Peyer's patch (tissue), 4 donors: Measurements from ENCODE around the gene C16orf89. TPM values are rescaled to one million over a fixed set of nuclear protein-coding genes. Genes with fewer than 3 reads are reported as not detected.
"Not testable (repeated sequence)": the region's sequence is repeated elsewhere in the genome, so short reads cannot be mapped to it uniquely, and the experiment has no call there.

Source experiments
- DNase-seq, 3 donors: peaks; one replicate each; pipeline ENCODE4 v3.0.0-alpha.2; 2017 to 2019
- H3K27ac ChIP-seq, 4 donors: fragments of 200-600 bp; sonication (generic); one replicate each; pipeline ENCODE4 v1.5.1; 2016 to 2019
- H3K27me3 ChIP-seq, 2 donors: fragments of 200-600 bp; sonication (generic); one replicate each; pipeline ENCODE4 v1.5.1; 2019
- H3K36me3 ChIP-seq, 3 donors: fragments of 200-600 bp; sonication (generic); one replicate each; pipeline ENCODE4 v1.5.1; 2016 to 2019
- H3K4me1 ChIP-seq, 4 donors: fragments of 200-600 bp; sonication (generic); one replicate each; pipeline ENCODE4 v1.5.1; 2016 to 2019
- H3K4me3 ChIP-seq, 4 donors: fragments of 200-600 bp; sonication (generic); 1 replicate in 3 of 4; 2 replicates in 1 of 4; pipeline ENCODE4 v1.5.1; 2016 to 2019; ENCODE audit warnings: mild to moderate bottlenecking in 1 of 4
- H3K9me3 ChIP-seq, 4 donors: fragments of 200-600 bp; sonication (generic); one replicate each; pipeline ENCODE4 v1.5.1; 2016 to 2019; ENCODE audit warnings: mild to moderate bottlenecking in 1 of 4
- CTCF ChIP-seq, 6 experiments: fragments of 450-650 bp in 4 of 6; fragments of 200-600 bp in 2 of 6; sonication (generic) in 1 of 6; IDR thresholded peaks; one replicate each; pipeline ENCODE4 v1.5.1; 2017 to 2019; ENCODE audit warnings: antibody characterized with exemption in 6 of 6, mild to moderate bottlenecking in 3 of 6, moderate library complexity in 1 of 6
- POLR2A ChIP-seq, 2 donors: fragments of 450-650 bp; IDR thresholded peaks; one replicate each; pipeline ENCODE4 v1.5.1; 2017; ENCODE audit warnings: antibody characterized with exemption in 2 of 2, mild to moderate bottlenecking in 2 of 2, moderate library complexity in 2 of 2
- total RNA-seq, 4 donors: library from RNA; depleted of rRNA; stranded (reverse); fragments of >200 nt; gene quantifications; one replicate each; pipeline ENCODE4 v1.1.0, GENCODE V29; 2016

The C16orf89 gene
- total RNA-seq, 4 donors from 2014 or later: 0.80 to 1.4 TPM; not detected in 2

- no peak overlapping the region for H3K27ac ChIP-seq
- no peaks in the 10 kb centered on the region for H3K27me3 ChIP-seq
- no peak for DNase-seq
- no peak overlapping the region for H3K4me3 ChIP-seq
- no peaks in the 10 kb centered on the region for H3K9me3 ChIP-seq
- TF ChIP-seq CTCF (IDR thresholded peaks at IDR 0.05): no peak
- TF ChIP-seq POLR2A (IDR thresholded peaks at IDR 0.05): no peak
- peaks cover 3 to 7% (median 6%) of the 10 kb centered on the region in 4 donors for H3K4me1 ChIP-seq
- peaks cover 0 to 49% (median 0%) of the 10 kb centered on the region in 3 donors for H3K36me3 ChIP-seq
These were observed 9.9 kb upstream of the C16orf89 start for GRCh38 chr16:5075637-5076036.

- not testable (repeated sequence) for H3K4me1 ChIP-seq
These were observed 8.0 kb upstream of the C16orf89 start for GRCh38 chr16:5073771-5074170.

GRCh38 chr16:5073279-5073629 lies 7.5 kb upstream of the C16orf89 start:
- TF ChIP-seq POLR2A (IDR thresholded peaks at IDR 0.05) (no peak), CTCF (IDR thresholded peaks at IDR 0.05) (no peak)
- Histone ChIP-seq H3K9me3 (no peaks in the 10 kb centered on the region), H3K4me1 (peaks cover 3 to 7% (median 6%) of the 10 kb centered on the region in 4 donors), H3K27me3 (no peaks in the 10 kb centered on the region), H3K27ac (no peak overlapping the region), H3K4me3 (no peak overlapping the region), H3K36me3 (peaks cover 0 to 31% (median 0%) of the 10 kb centered on the region in 3 donors)
- no peak for DNase-seq

More at GRCh38 chr16:5073771-5074170, 8.0 kb upstream of the C16orf89 start:
- H3K27ac ChIP-seq, H3K27me3 ChIP-seq, H3K4me3 ChIP-seq, DNase-seq, H3K9me3 ChIP-seq: not testable (repeated sequence)
- peaks cover 0 to 36% (median 0%) of the 10 kb centered on the region in 3 donors for H3K36me3 ChIP-seq

GRCh38 chr16:5072334-5073278 lies 6.8 kb upstream of the C16orf89 start:
- Histone ChIP-seq H3K9me3 (no peaks in the 10 kb centered on the region), H3K4me1 (peaks cover 3 to 7% (median 6%) of the 10 kb centered on the region in 4 donors), H3K36me3 (peaks cover 0 to 26% (median 0%) of the 10 kb centered on the region in 3 donors), H3K4me3 (peak overlapping the region; percentile 64 to 94 (median 78)), H3K27me3 (no peaks in the 10 kb centered on the region), H3K27ac (peak overlapping the region; percentile 64 to 87 (median 86))
- no peak for TF ChIP-seq POLR2A (IDR thresholded peaks at IDR 0.05)
- DNase-seq: no peak

- Histone ChIP-seq H3K36me3 (peaks cover 0 to 21% (median 0%) of the 10 kb centered on the region in 3 donors), H3K27ac (peak within 1 kb of the TSS; percentile 64 to 87 (median 86)), H3K9me3 (no peaks in the 10 kb centered on the region), H3K27me3 (no peaks in the 10 kb centered on the region), H3K4me1 (peaks cover 3 to 7% (median 6%) of the 10 kb centered on the region in 4 donors), H3K4me3 (peak within 1 kb of the TSS; percentile 64 to 94 (median 78))
- DNase-seq: peak; percentile 89 to 95 (median 92)
- TF ChIP-seq POLR2A (IDR thresholded peaks at IDR 0.05) (peak; percentile 68 to 77), CTCF (IDR thresholded peaks at IDR 0.05) (peak in 1 of 6 experiments; percentile 4)
These were observed 6.1 kb upstream of the C16orf89 start, which contains the start of gene ALG1 for GRCh38 chr16:5071681-5072333. Gene ALG1, plus strand, starts transcription at chr16:5071843. Its CDS starts 7 bp downstream, at chr16:5071850.

GRCh38 chr16:5071341-5071680 lies 5.6 kb upstream of the C16orf89 start:
- Histone ChIP-seq H3K4me1 (peaks cover 3 to 7% (median 6%) of the 10 kb centered on the region in 4 donors), H3K27me3 (no peaks in the 10 kb centered on the region), H3K4me3 (peak overlapping the region; percentile 64 to 94 (median 78)), H3K27ac (peak overlapping the region; percentile 64 to 87 (median 86)), H3K36me3 (peaks cover 0 to 17% (median 0%) of the 10 kb centered on the region in 3 donors), H3K9me3 (no peaks in the 10 kb centered on the region)
- no peak for TF ChIP-seq POLR2A (IDR thresholded peaks at IDR 0.05)
- TF ChIP-seq CTCF (IDR thresholded peaks at IDR 0.05): no peak
- DNase-seq: no peak
